Astrocyte of the spinal cord (primary cell): ENCODE measurements around the gene FBXO11.
"Not testable (repeated sequence)": the region's sequence is repeated elsewhere in the genome, so short reads cannot be mapped to it uniquely, and the experiment has no call there.

Experiments used
- DNase-seq: peaks from one replicate; pipeline ENCODE4 v3.0.0; 2011; ENCODE audit warnings: low read depth, low spot score
- H3K4me3 ChIP-seq: 2 replicates; pipeline ENCODE4 v1.5.1; 2011; ENCODE audit warnings: low read depth, mild to moderate bottlenecking, low read length, moderate library complexity
- in situ Hi-C: cut with HindIII; loops from 2 replicates; pipeline ENCODE4 v1.10.0; 2017; ENCODE audit warnings: low sequenced_read_pairs
- TF ChIP-seq, protein P1 (sequence below): IDR thresholded peaks from 2 replicates; pipeline ENCODE4 v1.5.1; 2012; ENCODE audit warnings: low read depth, mild to moderate bottlenecking, low read length, inconsistent platforms

Gene FBXO11

DNA sequence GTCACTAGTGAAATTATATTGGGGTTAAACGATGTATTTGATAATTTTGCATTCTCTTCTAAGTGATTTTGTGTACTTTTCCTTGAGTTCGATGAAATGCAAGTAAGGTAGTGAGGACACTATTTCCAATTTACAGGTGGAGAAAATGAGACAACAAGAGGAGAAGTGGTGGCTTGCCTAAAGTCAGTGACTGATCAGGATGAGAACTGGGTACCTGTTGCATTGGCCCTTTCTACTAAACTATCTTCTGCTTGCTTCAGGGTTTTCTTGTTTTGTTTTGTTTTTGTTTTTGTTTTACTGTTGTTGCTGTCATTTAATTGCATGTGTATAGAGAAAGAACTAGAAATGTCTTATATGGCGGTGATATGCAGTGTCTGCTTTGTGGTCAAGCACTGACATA, 31.4 kb upstream of the FBXO11 start:
- DNase-seq: no peak
- TF ChIP-seq, protein P1, sequence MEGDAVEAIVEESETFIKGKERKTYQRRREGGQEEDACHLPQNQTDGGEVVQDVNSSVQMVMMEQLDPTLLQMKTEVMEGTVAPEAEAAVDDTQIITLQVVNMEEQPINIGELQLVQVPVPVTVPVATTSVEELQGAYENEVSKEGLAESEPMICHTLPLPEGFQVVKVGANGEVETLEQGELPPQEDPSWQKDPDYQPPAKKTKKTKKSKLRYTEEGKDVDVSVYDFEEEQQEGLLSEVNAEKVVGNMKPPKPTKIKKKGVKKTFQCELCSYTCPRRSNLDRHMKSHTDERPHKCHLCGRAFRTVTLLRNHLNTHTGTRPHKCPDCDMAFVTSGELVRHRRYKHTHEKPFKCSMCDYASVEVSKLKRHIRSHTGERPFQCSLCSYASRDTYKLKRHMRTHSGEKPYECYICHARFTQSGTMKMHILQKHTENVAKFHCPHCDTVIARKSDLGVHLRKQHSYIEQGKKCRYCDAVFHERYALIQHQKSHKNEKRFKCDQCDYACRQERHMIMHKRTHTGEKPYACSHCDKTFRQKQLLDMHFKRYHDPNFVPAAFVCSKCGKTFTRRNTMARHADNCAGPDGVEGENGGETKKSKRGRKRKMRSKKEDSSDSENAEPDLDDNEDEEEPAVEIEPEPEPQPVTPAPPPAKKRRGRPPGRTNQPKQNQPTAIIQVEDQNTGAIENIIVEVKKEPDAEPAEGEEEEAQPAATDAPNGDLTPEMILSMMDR: no peak
- no peak overlapping the region for H3K4me3 ChIP-seq
- in situ Hi-C loops: no loop called here

DNA sequence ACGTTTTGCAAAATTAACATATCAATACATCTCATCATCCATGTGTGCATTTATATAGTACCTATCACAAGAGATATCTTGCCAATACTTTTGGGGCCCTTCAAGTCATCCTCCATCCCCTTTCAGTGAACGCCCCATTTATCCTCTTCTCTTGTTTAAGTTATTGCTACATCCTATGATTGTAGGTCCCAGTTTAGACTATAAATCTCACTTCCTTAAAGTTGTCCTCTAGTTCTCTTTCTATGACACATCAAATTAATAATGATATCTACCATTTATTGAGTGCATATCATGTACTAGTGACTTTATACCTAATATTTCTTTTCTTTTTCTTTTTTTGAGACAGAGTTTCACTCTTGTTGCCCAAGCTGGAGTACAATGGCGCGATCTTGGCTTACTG, 28.8 kb upstream of the FBXO11 start:
- in situ Hi-C loops: no loop called here
- TF ChIP-seq, protein P1: no peak
- H3K4me3 ChIP-seq: no peak overlapping the region
- no peak for DNase-seq

DNA sequence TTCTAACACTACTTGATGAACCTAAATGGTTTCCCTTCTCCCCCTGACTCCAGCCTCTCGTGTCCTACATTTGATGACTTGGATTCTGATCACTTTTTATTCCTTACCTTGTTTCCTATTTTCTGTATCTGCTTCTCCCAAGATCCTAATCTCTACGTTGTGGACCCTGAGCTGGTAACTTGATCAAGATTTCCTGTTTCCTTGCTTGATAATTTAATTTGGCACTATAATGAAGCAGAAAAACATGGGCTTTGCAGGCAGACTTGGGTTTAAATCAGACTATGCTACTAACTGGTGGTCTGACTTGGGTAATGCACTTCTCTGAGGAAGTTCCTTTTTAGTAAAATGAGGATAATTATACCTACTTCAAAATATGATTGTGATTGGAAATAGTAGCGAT, 11.7 kb upstream of the FBXO11 start:
- H3K4me3 ChIP-seq: no peak overlapping the region
- TF ChIP-seq, protein P1: no peak
- in situ Hi-C loops: no loop called here
- no peak for DNase-seq

DNA sequence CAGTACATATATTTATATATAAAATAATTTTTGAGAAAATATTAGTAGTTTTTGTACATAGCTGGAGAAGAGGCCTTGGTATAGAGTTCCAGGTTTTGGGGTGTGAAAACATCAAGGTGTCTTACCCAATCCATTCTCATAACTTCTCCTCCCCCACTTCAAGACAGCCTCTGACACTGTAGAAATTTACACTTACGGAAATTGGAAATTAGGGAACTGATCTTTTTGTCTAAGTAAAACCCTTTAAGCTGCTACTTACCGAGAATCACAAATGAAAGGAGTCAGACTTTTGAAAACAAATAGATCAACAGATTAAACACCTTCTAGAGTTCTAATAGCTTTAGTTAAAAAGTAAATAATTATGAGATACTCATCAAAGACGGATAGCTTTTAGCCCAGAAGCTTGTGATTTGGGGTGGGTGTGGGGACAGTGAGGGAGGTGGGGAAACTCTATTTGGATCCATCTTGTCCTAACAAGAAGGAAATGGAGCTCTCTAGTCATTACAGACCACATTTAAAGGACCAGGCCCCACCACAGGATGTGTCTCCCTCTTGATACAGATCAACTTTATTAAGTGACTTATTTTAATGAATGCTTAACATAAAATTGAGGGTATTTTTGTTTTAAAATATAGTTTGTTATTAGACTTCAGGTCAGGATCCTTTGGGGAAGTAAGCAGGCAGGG, 11.1 kb upstream of the FBXO11 start:
- TF ChIP-seq, protein P1: no peak
- no peak overlapping the region for H3K4me3 ChIP-seq
- DNase-seq: no peak
- in situ Hi-C loops: no loop called here

DNA sequence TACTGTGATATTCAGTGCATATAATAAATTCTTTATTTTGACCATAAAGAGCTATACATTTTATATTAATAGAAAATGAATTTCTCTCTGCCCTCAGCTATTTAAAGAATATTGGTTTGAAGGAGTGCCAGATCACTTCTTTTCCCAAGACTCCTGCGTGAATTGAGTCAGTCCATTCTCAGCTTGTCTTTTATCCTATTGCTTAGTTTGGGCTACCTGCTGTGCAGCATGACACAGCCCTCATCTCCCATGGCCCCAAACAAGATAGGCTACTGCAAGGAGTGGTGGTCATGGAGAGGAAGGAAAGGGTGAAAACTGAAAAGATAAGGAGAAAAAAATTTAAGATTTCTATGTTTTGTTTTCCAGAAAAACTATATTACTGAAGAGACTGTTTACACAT, 10.1 kb upstream of the FBXO11 start:
- DNase-seq: no peak
- TF ChIP-seq, protein P1: no peak
- H3K4me3 ChIP-seq: no peak overlapping the region
- in situ Hi-C loops: no loop called here

DNA sequence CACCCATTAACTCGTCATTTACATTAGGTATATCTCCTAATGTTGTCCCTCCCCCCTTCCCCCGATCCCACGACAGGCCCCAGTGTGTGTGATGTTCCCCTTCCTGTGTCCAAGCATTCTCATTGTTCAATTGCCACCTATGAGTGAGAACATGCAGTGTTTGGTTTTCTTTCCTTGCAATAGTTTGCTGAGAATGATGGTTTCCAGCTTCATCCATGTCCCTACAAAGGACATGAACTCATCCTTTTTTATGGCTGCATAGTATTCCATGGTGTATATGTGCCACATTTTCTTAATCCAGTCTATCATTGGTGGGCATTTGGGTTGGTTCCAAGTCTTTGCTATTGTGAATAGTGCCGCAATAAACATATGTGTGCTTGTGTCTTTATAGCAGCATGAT, 4.4 kb upstream of the FBXO11 start:
- H3K4me3 ChIP-seq, in situ Hi-C loops, DNase-seq: not testable (repeated sequence)

DNA sequence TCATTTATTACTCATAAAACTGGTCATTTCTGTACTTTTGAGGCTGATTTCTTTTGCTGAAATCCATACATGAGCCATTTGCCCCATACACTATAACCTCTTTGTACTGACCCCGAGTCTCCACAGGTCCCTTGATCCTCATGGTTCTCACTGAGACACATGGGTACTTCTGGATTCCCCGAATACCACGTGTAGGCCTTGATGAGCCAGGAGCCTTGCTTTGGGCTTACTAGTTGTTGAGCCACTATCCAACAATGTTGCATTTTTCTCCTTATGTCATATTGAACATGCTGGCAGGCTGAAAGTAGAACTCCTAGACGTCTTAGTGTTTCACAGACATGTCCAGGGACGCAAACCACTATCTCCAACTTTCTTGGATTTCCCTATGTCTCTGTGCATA, 2.4 kb upstream of the FBXO11 start:
- no peak overlapping the region for H3K4me3 ChIP-seq
- in situ Hi-C loops: no loop called here
- TF ChIP-seq, protein P1: no peak
- no peak for DNase-seq
